ENCODE data around the gene GMCL2.
"Not testable (repeated sequence)": the region's sequence is repeated elsewhere in the genome, so short reads cannot be mapped to it uniquely, and the experiment has no call there.

Gene GMCL2

DNA sequence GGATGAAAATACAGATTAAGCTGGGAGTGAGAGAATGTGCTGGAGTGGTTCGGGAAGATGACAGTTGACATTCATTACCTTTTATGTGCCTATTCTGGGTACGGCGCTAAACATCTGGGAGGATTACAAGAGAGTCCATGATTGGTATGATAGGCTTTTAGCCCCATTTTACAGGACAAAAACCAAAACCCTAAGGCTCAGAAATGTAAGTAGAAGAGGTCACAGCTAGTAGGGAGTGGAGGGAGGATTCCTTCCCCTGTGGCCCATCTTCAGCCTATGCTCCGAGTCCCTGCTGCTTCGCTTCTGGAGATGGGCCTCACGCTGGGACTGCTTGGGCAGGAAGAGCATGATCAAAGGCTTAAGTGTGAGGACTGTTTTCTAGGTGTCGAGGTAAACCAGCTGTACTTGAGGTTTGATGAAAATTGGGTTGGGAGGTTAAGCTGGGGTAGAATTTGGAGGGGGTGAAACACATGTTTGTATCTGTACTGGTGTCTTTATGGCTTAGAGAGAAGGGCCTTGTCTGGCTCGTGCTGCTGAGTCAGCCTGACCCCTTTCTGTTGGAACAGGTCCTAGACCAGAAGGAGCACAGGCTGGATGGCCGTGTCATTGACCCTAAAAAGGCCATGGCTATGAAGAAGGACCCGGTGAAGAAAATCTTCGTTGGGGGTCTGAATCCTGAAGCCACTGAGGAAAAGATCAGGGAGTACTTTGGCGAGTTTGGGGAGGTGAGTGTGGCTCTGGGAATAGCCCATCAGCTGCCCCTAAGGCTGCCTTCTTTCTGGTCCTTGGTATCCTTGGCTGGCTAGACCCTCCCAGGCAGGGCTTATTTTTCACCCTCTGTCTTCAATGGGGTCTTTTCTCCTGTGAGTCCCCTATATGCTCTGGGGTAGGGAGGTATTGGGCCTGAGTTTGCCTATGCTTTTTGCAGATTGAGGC lies 19.3 kb upstream of the GMCL2 start:
- no peak for DNase-seq (ENCODE audit: low read depth in 2 of 2)

DNA sequence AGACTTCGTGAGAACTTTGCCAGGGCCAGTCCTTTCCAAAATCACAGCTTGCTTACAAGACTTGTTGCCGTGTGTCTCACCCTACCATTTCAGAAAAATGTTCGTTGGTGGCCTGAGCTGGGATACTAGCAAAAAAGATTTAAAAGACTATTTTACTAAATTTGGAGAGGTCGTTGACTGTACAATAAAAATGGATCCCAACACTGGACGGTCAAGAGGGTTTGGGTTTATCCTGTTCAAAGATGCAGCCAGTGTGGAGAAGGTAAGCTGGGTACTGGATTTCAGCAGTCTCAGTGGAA lies 18.5 kb upstream of the GMCL2 start:
- DNase-seq (ENCODE audit: low read depth in 2 of 2): no peak

DNA sequence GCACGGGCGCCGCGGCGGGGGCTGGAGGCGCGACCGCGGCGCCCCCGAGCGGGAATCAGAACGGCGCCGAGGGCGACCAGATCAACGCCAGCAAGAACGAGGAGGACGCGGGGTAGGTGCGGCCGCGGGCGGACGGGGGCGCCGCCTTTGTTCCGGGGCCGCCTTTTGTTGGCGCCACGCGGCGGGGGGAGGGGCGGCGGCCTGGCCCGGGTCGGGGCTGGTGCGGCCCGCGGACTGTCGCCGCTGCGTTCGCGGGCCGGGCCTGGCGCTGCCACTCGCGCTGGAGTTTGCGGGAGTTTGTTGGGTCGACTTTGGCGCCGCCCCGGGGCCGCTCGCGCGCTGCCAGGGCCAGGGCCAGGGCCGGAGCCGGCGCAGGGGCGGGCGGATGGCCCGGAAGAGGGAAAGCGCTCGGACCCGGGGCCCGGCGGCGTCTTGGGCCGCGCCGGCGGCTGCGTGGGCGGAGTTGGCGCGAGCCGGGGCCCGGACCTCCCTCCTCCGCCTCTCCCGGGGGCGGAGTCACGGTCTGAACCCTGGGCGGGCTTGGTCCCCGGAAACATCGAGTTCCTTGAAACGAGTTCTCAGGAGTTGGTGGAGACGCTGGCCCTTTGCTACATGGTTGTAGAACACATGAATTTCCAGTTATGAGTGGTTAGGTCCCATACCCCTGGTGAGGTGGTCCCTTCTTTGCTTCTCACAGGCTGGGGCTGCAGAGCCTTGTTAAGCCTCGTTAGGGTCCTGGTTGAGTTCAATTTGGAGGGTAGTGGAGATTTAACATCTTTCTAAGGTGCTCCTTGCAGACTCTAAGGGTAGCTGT lies 18.0 kb upstream of the GMCL2 start:
- DNase-seq (ENCODE audit: low read depth in 2 of 2): peak; percentile 40 to 60

DNA sequence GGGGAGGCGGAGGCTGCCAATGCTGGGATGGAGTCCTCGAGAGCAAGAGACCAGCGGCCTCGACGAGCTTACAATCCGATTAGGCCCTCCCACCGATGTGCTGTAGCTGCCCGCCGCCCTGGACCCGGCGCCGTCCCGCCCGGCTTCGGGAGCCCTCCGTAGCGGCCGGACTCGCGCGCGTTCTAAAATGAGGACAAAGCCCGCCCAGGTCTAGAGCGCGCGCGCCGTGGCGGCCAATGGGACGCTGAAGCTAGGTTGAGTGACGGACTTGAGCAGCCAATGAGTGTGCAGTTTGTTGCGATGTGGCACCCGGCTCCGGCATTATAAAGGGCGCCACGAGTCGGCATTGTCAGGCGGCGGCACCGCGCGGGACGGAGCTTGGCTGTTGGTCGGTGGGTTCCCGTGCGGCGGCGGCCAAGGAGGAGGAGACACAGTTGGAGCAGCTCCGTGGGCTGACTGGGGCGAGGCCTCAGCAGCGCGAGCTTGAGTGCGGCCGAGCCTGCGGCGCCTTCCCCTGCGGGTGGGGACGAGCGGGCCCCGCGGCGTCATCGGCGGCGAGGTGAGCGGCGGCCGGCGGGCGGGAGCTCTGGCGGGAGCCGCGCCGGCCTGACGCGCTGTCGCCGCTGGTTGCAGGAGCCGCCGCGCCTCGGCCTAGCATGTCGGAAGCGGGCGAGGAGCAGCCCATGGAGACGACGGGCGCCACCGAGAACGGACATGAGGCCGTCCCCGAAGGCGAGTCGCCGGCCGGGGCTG lies 17.2 kb upstream of the GMCL2 start, which contains the start of gene HNRNPAB:
Gene HNRNPAB, plus strand, starts transcription at position 352 of the 753 bp plus-strand sequence. Its CDS starts 305 bp downstream, at position 657.
- peak; percentile 90 for DNase-seq (ENCODE audit: low read depth in 2 of 2)

DNA sequence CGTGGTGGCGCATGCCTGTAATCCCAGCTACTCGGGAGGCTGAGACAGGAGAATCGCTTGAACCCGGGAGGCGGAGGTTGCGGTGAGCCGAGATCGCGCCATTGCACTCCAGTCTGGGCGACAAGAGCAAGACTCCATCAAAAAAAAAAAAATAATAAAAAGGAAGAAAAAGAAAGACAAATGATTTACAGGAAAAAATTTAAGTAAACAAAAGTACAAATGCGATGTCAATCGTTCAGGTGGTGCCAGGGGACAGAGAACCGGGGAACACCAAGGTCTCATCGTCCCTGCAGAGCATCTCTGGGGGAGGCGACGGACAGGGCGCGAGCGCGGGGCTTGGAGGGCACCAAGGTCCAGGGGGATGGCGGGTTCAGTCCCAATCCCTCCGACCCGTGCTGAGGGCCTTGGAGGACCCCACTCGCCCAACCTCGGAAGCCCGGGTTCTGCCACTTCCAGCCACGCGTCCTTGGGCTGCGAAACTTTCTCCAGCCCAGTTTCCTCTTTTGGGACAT lies 16.6 kb upstream of the GMCL2 start:
- DNase-seq (ENCODE audit: low read depth in 2 of 2): no peak

DNA sequence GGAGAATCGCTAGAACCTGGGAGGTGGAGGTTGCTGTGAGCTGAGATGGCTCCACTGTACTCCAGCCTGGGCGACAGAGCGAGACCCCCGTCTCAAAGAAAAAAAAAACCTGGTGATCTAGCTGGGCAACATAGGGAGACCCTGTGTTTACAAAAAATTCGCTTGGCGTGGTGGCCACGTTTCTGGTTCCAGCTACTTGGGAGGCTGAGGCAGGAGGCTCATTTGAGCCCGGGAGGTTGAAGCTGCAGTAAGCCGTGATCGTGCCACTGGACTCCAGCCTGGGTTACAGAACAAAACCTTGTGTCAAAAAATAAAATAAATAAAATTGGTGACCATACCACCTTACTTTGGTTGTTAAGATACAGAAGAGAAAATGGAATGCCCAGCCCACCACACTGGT lies 15.4 kb upstream of the GMCL2 start:
- DNase-seq (ENCODE audit: low read depth in 2 of 2): no peak

DNA sequence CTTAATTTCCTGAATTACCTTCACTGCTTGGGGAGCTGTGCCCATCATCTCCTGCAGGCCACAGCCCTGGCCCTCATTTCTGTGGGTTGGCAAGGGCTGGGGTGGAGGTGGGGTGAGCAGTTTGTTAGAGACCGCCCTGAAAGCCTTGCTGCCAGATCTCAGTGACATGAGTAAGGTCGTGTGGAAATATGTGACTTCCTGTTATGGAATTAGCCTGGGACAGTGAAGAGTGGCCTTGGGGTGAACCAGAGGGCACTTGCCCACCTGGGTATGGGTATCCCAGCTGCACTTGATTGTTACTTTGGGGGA lies 14.7 kb upstream of the GMCL2 start:
- no peak for DNase-seq (ENCODE audit: low read depth in 2 of 2)

DNA sequence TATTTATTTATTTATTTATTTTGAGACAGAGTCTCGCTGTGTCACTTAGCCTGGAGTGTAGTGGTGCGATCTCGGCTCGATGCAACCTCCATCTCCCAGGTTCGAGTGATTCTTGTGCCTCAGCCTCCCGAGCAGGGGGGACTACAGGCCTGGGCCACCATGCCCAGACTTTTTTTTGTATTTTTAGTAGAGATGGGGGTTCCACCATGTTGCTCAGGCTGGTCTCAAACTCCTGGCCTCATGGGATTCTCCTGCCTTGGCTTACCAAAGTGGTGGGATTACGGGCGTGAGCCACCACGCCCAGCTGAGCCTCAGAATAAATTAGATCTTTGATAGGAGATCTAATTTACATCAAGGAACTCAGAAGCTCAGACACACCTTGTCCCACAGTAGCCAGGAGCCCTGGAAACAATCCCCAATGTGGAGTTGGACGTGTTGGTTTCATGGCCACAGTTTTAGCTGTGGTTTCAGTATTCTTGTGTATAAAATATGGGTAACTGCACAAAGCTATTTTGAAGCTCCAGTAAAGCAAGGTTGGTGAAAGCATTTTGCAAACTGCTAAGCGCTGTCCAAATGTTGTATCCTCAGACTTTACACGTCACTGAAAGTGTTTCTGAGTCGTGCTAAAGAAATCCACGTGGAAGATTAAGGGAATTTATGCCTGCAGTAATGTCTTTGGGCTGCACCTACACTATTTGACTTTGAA lies 14.2 kb upstream of the GMCL2 start:
- no peak for DNase-seq (ENCODE audit: low read depth in 2 of 2)

DNA sequence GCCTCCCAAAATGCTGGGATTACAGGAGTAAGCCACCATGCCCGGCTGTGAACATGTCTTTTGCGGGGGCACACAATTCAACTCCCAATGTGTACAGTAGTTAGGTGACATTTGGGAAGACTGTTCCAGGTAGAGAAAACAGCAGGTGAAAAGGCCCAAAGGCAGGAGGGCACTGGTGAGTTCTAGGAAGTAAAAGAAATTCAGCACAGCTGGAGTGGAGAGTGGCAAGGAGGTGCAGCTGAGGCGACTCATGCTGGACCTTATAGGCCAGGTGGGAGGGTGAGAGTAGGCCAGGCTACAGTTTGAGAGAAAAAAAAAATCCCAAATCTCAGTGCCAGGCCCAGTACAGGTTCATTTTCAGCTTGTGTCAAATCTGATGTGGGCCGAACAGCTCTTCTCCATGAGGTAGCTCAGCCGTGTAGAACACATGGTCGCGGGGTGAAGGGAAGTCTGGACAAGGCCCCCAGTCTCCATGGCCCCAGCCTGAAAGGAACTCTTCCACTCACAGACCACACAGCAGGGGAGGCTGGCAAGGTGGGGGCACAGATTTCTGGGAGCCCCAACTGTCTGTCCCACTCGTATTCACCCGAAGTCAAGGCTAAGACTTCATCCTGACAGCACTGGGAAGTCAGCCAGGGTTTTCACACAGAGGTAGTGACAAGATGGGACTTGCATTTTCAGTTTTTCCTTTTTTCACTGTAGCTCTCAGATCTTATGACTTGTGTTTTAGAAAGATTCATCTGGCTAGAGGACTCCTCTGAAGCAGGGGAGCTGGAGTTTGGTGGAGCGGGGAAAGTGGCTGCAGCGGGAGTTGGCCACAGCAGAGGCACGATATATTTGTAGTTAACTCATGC lies 12.6 kb upstream of the GMCL2 start:
- DNase-seq (ENCODE audit: low read depth in 2 of 2): no peak

DNA sequence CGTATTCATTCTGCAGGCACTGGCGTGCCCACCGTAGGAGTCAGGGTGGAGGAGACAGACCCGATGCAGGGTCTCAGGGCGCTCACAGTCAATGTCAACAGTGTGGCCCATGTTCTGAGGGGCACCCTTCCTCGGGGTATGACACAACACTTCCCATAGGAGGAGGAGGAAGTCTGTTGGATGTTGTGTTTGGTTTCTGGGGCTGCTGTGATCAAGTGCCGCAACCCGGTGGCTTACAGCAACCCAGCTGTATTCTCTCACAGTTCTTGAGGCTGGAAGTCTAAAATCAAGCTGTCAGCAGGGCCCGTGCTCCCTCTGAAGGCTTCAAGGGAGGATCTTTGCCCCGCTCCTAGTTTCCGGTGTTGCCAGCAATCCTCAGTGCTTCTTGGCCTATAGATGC lies 11.5 kb upstream of the GMCL2 start:
- no peak for DNase-seq (ENCODE audit: low read depth in 2 of 2)

DNA sequence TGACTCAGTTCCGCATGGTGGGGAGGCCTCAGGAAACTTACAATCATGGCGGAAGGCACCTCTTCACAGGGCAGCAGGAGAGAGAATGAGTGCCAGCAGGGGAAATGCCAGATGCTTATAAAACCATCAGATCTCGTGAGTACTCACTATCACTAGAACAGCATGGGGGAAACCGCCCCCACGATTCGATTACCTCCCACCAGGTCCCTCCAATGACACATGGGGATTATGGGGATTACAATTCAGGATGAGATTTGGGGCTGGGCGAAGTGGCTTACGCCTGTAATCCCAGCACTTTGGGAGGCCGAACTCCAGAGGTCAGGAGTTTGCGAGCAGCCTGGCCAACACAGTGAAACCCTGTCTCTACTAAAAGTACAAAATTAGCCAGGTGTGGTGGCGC lies 11.0 kb upstream of the GMCL2 start:
- not testable (repeated sequence) for DNase-seq (ENCODE audit: low read depth in 2 of 2)

DNA sequence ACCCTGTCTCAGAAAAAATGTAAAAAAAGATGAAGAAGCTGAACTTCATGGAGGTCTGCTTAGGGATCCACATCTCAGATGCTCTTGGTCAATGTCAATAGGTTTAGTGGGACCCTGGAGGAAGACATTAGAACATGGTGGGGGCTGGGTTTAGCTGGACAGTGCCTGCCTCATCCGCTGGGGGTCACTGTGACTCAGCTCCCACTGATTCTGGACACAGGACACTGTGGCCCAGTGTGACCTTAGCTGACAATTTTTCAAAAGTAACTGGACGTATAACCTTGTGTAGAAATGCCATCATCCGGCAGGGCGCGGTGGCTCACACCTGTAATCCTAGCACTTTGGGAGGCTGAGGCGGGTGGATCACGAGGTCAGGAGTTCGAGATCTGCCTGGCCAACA lies 9.8 kb upstream of the GMCL2 start:
- DNase-seq (ENCODE audit: low read depth in 2 of 2): no peak

DNA sequence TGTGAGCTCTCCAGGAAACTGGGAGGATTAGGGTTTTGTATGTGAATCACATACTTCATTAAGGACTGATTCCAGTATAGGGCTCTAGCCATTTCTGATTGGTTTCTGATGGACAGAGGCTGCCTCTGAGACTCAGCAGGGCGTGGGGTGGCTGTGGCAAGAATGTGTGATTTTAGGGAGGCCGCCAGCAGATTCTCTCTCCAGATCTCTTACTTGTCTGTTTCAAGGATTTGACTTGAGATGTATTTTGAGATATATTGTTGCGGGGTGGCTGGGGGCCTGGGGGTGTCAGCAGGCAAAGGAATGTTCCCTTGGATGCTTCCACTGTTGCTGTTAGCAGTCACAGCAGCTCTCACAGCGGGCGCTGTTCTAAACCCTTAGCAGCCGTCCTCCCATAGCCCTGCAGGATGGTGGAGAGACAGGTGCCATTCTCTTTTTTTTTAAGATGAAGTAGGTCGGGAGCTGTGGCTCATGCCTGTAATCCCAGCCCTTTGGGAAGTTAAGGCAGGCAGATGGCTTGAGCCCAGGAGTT lies 9.2 kb upstream of the GMCL2 start:
- DNase-seq (ENCODE audit: low read depth in 2 of 2): no peak

DNA sequence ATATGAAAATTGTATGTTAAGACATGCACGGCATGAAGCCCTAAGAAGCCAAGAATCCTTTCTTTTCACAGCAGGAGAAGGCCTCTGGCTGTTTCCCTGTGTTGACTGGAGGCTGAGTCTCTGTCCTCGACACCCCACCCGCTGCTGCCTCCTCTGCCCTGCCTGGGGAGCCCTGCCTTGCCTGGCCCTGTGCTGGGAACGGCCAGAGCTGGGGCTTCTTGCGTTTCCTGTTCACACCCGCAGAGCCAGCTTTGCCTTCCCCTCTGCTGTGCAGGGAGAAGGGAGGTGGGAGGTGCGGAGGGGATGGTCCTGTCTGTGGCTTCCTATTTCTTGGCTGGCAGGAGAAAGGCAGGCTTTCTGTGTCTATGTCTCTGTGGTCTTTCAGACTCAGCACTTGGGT lies 6.9 kb upstream of the GMCL2 start:
- no peak for DNase-seq (ENCODE audit: low read depth in 2 of 2)

DNA sequence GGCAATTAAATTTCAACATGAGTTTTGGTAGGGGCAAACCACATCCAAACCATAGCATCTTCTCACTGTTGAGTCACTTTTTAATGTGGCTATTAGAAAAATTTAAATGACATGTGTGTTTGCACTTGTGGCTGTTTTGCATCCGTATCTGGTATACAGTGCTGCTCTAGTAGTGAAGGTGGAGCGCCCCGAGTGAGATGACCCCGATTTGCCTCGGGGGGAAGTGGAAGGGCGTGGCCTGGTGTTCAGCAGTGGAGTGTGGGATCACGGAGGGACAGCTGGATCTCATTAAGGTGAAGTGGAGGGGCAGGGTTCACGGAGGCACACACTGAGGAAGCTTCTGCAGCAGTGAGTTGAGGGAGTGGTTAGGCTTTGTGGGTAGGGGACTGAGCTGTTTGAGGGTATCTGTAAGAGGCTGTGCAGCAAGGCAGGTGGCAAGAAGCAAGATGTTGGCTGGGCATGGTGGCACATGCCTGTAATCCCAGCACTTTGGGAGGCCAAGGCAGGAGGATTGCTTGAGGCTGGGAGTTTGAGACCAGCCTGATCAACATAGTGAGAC lies 6.2 kb upstream of the GMCL2 start:
- no peak for DNase-seq (ENCODE audit: low read depth in 2 of 2)

DNA sequence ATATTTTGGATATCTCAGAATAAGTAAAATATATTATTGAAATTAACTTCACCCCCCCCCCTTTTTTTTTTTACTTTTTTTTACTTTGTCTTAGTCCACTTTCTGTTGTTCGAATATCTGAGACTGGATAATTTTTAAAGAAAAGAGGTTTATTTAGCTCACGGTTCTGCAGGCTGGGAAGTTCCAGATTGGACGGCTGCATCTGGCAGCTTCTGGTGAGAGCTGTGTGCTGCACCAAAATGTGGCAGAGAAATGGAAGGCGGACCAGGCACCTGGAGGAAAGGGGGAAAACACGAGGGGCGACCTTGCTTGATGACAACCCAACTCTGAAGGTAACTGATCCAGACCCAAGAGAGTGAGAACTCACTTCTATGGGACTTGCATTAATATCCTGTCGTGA lies 5.6 kb upstream of the GMCL2 start:
- DNase-seq (ENCODE audit: low read depth in 2 of 2): no peak

DNA sequence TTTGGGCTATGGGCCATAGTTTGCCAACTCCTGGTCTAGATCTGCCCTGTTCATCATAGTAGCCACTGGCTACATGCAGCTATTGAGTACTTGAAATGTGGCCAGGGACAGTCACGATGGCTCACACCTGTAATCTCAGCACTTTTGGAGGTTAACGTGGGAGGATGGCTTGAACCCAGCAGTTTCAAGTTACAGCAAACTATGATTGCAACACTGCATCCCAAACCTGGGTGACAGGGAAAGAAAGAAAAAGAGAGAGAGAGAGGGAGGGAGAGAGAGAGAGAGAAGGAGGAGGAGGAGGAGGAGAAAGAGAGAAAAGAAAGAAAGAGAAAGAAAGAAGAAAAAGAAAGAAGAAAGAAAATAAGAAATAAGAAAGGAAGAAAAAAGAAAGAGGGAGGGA lies 5.1 kb upstream of the GMCL2 start:
- DNase-seq (ENCODE audit: low read depth in 2 of 2): no peak

DNA sequence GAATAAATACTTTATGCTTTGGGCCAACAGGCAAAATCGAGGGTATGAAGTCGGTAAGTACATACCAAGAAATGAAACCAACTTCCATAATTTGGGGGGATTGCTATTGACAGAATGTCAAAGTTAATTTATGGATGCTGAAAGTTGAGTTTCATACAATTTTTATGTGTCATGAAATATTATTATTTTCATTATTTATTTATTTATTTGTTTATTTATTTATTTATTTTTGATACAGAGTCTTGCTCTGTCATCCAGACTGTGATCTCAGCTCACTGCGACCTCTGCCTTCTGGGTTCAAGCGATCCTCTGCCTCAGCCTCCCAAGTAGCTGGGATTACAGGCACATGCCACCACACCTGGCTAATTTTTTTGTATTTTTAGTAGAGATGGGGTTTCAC lies 4.5 kb upstream of the GMCL2 start:
- DNase-seq (ENCODE audit: low read depth in 2 of 2): no peak

DNA sequence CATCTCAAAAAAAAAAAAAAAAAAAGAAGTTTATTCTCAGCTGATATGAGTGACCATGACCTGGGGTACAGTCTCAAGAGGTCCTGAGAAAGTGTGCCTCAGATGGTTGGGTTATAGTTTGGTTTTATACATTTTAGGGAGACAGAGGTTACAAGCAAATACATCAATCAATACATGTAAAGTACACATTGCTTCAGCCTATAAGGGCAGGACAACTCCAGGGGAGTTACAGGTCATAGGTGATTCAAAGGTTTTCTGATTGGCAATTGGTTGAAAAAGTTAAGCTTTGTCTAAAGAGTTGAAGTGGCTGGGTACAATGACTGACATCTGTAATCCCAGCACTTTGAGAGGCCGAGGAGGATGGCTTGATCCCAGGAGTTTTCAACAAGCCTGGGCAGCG lies 2.3 kb upstream of the GMCL2 start:
- DNase-seq (ENCODE audit: low read depth in 2 of 2): no peak

DNA sequence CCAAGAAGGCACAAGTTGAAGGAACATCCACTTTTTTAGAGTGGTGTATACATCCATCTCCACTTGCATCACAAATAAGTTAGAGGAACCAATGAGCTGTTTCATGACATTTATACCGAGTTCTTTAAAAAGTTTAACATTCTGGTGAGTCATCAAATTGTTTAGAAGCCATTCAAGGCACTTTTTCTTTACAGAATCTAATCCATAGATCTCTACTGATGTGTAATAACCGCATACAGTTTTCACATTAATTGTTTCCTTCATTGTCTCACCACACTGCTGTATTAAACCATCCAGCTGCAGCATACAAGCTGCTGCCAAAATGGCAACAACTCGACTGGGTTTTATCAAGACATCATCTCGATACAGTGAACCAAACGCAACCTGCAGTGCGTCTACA lies 744 bp downstream of the GMCL2 start:
- no peak for DNase-seq (ENCODE audit: low read depth in 2 of 2)
